GM21529 (cell line): ENCODE measurements around the gene SHISA7.
"Not testable (repeated sequence)": the region's sequence is repeated elsewhere in the genome, so short reads cannot be mapped to it uniquely, and the experiment has no call there.

Source experiments
- ATAC-seq: cut with Tn5 transposase; IDR thresholded peaks from one replicate; pipeline ENCODE4 v1.9.1; 2021; ENCODE audit not compliant: unreplicated experiment

The SHISA7 gene

GRCh38 chr19:55448175-55448490, 5.0 kb upstream of the SHISA7 start:
- not testable (repeated sequence) for ATAC-seq

GRCh38 chr19:55447421-55448174, 4.5 kb upstream of the SHISA7 start:
- ATAC-seq, result no peak

- ATAC-seq, result no peak
Observed at GRCh38 chr19:55446060-55446459, 3.0 kb upstream of the SHISA7 start.

- ATAC-seq, result no peak
Observed at GRCh38 chr19:55444646-55445045, 1.5 kb upstream of the SHISA7 start.

GRCh38 chr19:55443824-55444480, 852 bp upstream of the SHISA7 start:
- ATAC-seq, result no peak

- no peak for ATAC-seq
Observed at GRCh38 chr19:55442372-55442961, 633 bp downstream of the SHISA7 start.

GRCh38 chr19:55441692-55442321, 1.3 kb downstream of the SHISA7 start:
- ATAC-seq, result no peak

- ATAC-seq, result no peak
Observed at GRCh38 chr19:55441319-55441691, 1.8 kb downstream of the SHISA7 start.

- no peak for ATAC-seq
Observed at GRCh38 chr19:55440411-55441105, 2.5 kb downstream of the SHISA7 start.

- no peak for ATAC-seq
Observed at GRCh38 chr19:55439052-55439451, 4.0 kb downstream of the SHISA7 start.

GRCh38 chr19:55437410-55437809, 5.7 kb downstream of the SHISA7 start:
- ATAC-seq, result no peak

GRCh38 chr19:55436847-55437246, 6.3 kb downstream of the SHISA7 start:
- no peak for ATAC-seq

- ATAC-seq, result no peak
Observed at GRCh38 chr19:55435020-55435419, 8.1 kb downstream of the SHISA7 start.

- ATAC-seq, result no peak
Observed at GRCh38 chr19:55434356-55434919, 8.7 kb downstream of the SHISA7 start.

- no peak for ATAC-seq
Observed at GRCh38 chr19:55433292-55433691, 9.8 kb downstream of the SHISA7 start.

GRCh38 chr19:55432241-55432959, 10.7 kb downstream of the SHISA7 start:
- no peak for ATAC-seq

- no peak for ATAC-seq
Observed at GRCh38 chr19:55431183-55431582, 11.9 kb downstream of the SHISA7 start.

- ATAC-seq, result no peak
Observed at GRCh38 chr19:55426042-55426441, 17.1 kb downstream of the SHISA7 start.

GRCh38 chr19:55424518-55424917, 18.6 kb downstream of the SHISA7 start:
- ATAC-seq, result no peak

GRCh38 chr19:55423225-55424005, 19.7 kb downstream of the SHISA7 start:
- ATAC-seq, result no peak
